Esophagus muscularis mucosa (tissue), 3 donors: ENCODE results near the gene FRMD5.

Experiments used
- CTCF ChIP-seq, 3 experiments: fragments of 200-600 bp in 2 of 3; fragments of 450-650 bp in 1 of 3; sonication (generic) in 2 of 3; IDR thresholded peaks; one replicate each; pipeline ENCODE4 v1.5.1; 2017 to 2019; ENCODE audit warnings: antibody characterized with exemption in 3 of 3, mild to moderate bottlenecking in 2 of 3, moderate library complexity in 1 of 3
- POLR2A ChIP-seq: fragments of 450-650 bp; IDR thresholded peaks from one replicate; pipeline ENCODE4 v1.6.1; 2017; ENCODE audit warnings: antibody characterized with exemption, moderate library complexity, mild to moderate bottlenecking, low read depth

- TF ChIP-seq CTCF (IDR thresholded peaks at IDR 0.05) (no peak), POLR2A (no peak)
Observed at GRCh38 chr15:43932907-43933306, 262.2 kb downstream of the FRMD5 start.
